ENCODE measurements around the gene LRGUK.

LRGUK gene

DNA sequence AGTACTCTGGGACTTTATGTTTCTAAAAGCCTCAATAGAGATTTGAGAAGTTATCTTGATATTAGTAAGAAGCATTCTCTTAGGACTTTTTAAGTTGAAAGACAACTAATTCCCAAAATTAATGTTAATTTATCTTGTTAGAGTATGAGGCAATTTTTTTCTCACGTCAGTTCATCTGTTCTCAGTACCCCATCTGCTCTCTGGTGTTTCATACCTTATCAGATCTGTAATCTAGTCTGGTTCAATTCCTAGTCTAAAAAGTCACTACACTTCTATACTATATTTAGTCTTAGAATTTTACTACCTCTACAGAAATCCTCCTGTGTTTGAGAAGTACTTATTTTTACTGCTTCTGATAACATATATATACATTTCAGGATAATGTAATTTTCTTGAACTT is 66.1 kb downstream of the LRGUK start:
- Histone ChIP-seq H3K27ac (ENCODE audit: low read depth, low read length) (no peak overlapping the region), H3K9me3 (ENCODE audit: control insufficient read depth in 5 of 5, low read length in 5 of 5) (no peaks in the 10 kb centered on the region), H3K27me3 (ENCODE audit: control insufficient read depth in 5 of 5, insufficient read depth in 4 of 5, low read length in 5 of 5) (no peaks in the 10 kb centered on the region), H3K9ac (ENCODE audit: low read length in 5 of 5) (no peak overlapping the region), H3K36me3 (ENCODE audit: control insufficient read depth in 5 of 5, insufficient read depth in 5 of 5, low read length in 5 of 5) (no peaks in the 10 kb centered on the region), H3K4me1 (ENCODE audit: control insufficient read depth in 5 of 5, insufficient read depth in 5 of 5, low read length in 5 of 5) (no peaks in the 10 kb centered on the region), H3K4me3 (ENCODE audit: low read depth in 1 of 5, low read length in 5 of 5) (no peak overlapping the region)

GRCh38 chr7:134195252-134195651 is 68.1 kb downstream of the LRGUK start:
- Histone ChIP-seq H3K4me1 (ENCODE audit: control insufficient read depth in 5 of 5, insufficient read depth in 5 of 5, low read length in 5 of 5) (no peaks in the 10 kb centered on the region), H3K4me3 (ENCODE audit: low read depth in 1 of 5, low read length in 5 of 5) (no peak overlapping the region), H3K9ac (ENCODE audit: low read length in 5 of 5) (no peak overlapping the region), H3K27ac (ENCODE audit: low read depth, low read length) (no peak overlapping the region), H3K36me3 (ENCODE audit: control insufficient read depth in 5 of 5, insufficient read depth in 5 of 5, low read length in 5 of 5) (no peaks in the 10 kb centered on the region), H3K27me3 (ENCODE audit: control insufficient read depth in 5 of 5, insufficient read depth in 4 of 5, low read length in 5 of 5) (no peaks in the 10 kb centered on the region), H3K9me3 (ENCODE audit: control insufficient read depth in 5 of 5, low read length in 5 of 5) (no peaks in the 10 kb centered on the region)

DNA sequence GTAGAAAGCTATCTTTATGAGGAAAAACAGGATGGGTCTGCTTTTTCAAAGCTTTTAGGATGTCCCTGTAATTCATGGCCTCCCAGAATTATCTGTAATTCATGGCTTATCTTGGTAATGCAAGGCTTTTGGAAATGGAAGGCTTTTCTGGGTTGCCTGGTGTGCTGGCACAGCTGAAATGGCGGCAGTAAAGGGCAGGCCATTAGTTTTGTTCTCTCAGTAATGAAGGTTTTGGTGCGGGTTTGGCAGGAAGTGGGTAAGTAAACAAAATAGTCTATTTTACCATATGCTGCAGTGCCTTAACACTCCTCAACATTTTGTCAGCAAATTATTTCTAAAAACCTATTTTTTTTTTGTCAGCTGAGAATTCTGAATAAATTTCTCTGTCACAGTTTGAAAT is 69.3 kb downstream of the LRGUK start:
- H3K36me3 ChIP-seq (ENCODE audit: control insufficient read depth in 5 of 5, insufficient read depth in 5 of 5, low read length in 5 of 5), result no peaks in the 10 kb centered on the region
- no peak overlapping the region for H3K9ac ChIP-seq (ENCODE audit: low read length in 5 of 5)
- H3K27ac ChIP-seq (ENCODE audit: low read depth, low read length), result no peak overlapping the region
- H3K27me3 ChIP-seq (ENCODE audit: control insufficient read depth in 5 of 5, insufficient read depth in 4 of 5, low read length in 5 of 5), result no peaks in the 10 kb centered on the region
- no peaks in the 10 kb centered on the region for H3K4me1 ChIP-seq (ENCODE audit: control insufficient read depth in 5 of 5, insufficient read depth in 5 of 5, low read length in 5 of 5)
- H3K4me3 ChIP-seq (ENCODE audit: low read depth in 1 of 5, low read length in 5 of 5), result no peak overlapping the region
- no peaks in the 10 kb centered on the region for H3K9me3 ChIP-seq (ENCODE audit: control insufficient read depth in 5 of 5, low read length in 5 of 5)

DNA sequence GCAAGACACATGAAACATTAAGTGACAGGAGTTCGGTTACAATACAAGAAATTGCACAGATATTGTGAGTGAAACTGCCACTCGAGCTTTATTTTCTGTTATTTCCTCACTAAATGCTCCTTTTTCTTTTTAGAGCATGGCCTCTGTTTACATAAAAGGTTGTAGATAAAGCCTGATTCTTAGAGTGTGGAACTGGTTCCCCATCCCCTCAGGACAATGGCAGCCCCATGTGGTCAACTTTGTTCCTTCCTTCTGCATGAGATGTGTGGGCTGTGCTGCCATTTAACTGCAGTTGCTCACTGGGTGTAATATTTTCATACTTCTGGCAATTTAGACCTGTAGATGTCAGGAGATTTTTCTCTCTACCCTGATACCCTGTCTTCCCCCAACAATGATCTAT is 70.2 kb downstream of the LRGUK start:
- Histone ChIP-seq H3K27me3 (ENCODE audit: control insufficient read depth in 5 of 5, insufficient read depth in 4 of 5, low read length in 5 of 5) (no peaks in the 10 kb centered on the region), H3K4me3 (ENCODE audit: low read depth in 1 of 5, low read length in 5 of 5) (no peak overlapping the region), H3K9ac (ENCODE audit: low read length in 5 of 5) (no peak overlapping the region)

GRCh38 chr7:134200970-134201369 is 73.8 kb downstream of the LRGUK start:
- H3K9ac ChIP-seq (ENCODE audit: low read length in 5 of 5), result no peak overlapping the region
- no peak overlapping the region for H3K4me3 ChIP-seq (ENCODE audit: low read depth in 1 of 5, low read length in 5 of 5)
- H3K27me3 ChIP-seq (ENCODE audit: control insufficient read depth in 5 of 5, insufficient read depth in 4 of 5, low read length in 5 of 5), result no peaks in the 10 kb centered on the region
- H3K9me3 ChIP-seq (ENCODE audit: control insufficient read depth in 5 of 5, low read length in 5 of 5), result no peaks in the 10 kb centered on the region
- no peaks in the 10 kb centered on the region for H3K36me3 ChIP-seq (ENCODE audit: control insufficient read depth in 5 of 5, insufficient read depth in 5 of 5, low read length in 5 of 5)
- no peaks in the 10 kb centered on the region for H3K4me1 ChIP-seq (ENCODE audit: control insufficient read depth in 5 of 5, insufficient read depth in 5 of 5, low read length in 5 of 5)
- no peak overlapping the region for H3K27ac ChIP-seq (ENCODE audit: low read depth, low read length)

More for the DNA sequence above, 70.2 kb downstream of the LRGUK start:
- Histone ChIP-seq H3K4me1 (ENCODE audit: control insufficient read depth in 5 of 5, insufficient read depth in 5 of 5, low read length in 5 of 5) (no peaks in the 10 kb centered on the region), H3K36me3 (ENCODE audit: control insufficient read depth in 5 of 5, insufficient read depth in 5 of 5, low read length in 5 of 5) (no peaks in the 10 kb centered on the region), H3K27ac (ENCODE audit: low read depth, low read length) (no peak overlapping the region), H3K9me3 (ENCODE audit: control insufficient read depth in 5 of 5, low read length in 5 of 5) (no peaks in the 10 kb centered on the region)

DNA sequence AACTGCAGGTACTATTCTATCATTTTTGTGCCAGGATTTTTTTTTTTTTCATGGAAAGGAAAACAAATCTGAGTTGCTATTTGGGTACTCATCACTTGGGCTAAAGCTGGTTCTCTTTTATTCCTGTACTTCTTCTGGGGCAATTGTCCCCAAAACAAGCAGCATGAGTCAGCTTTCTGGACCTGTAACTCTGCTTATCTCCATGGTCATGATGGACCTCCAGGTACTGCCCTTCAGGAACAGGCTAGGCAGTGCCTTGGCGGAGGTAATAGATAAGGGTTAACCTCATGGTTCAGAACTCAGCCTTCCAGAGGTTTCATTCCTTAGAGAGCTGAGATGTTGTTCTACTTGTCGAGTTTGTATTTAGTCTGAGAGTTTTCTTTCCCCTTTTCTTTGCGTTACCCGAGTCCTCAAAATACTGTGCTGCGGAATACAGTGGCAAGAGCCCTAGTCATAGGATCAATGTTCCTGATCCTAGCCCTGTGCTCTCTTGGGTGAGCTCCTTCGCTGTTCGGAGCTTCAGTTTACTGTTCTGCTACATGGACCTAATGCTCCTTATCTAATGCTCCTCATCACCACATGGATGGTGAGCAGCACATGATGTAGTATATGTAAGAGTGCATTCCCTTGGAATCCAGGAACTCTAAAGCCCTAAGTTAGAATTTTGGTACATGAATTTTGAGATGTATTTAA is 74.6 kb downstream of the LRGUK start:
- H3K27ac ChIP-seq (ENCODE audit: low read depth, low read length), result no peak overlapping the region
- no peaks in the 10 kb centered on the region for H3K9me3 ChIP-seq (ENCODE audit: control insufficient read depth in 5 of 5, low read length in 5 of 5)
- no peak overlapping the region for H3K4me3 ChIP-seq (ENCODE audit: low read depth in 1 of 5, low read length in 5 of 5)
- H3K4me1 ChIP-seq (ENCODE audit: control insufficient read depth in 5 of 5, insufficient read depth in 5 of 5, low read length in 5 of 5), result no peaks in the 10 kb centered on the region
- H3K27me3 ChIP-seq (ENCODE audit: control insufficient read depth in 5 of 5, insufficient read depth in 4 of 5, low read length in 5 of 5), result no peaks in the 10 kb centered on the region
- no peak overlapping the region for H3K9ac ChIP-seq (ENCODE audit: low read length in 5 of 5)
- no peaks in the 10 kb centered on the region for H3K36me3 ChIP-seq (ENCODE audit: control insufficient read depth in 5 of 5, insufficient read depth in 5 of 5, low read length in 5 of 5)

GRCh38 chr7:134203186-134203889 is 76.2 kb downstream of the LRGUK start:
- no peaks in the 10 kb centered on the region for H3K4me1 ChIP-seq (ENCODE audit: control insufficient read depth in 5 of 5, insufficient read depth in 5 of 5, low read length in 5 of 5)
- H3K9ac ChIP-seq (ENCODE audit: low read length in 5 of 5), result no peak overlapping the region
- H3K27me3 ChIP-seq (ENCODE audit: control insufficient read depth in 5 of 5, insufficient read depth in 4 of 5, low read length in 5 of 5), result no peaks in the 10 kb centered on the region
- H3K36me3 ChIP-seq (ENCODE audit: control insufficient read depth in 5 of 5, insufficient read depth in 5 of 5, low read length in 5 of 5), result no peaks in the 10 kb centered on the region
- no peak overlapping the region for H3K27ac ChIP-seq (ENCODE audit: low read depth, low read length)
- H3K9me3 ChIP-seq (ENCODE audit: control insufficient read depth in 5 of 5, low read length in 5 of 5), result no peaks in the 10 kb centered on the region
- no peak overlapping the region for H3K4me3 ChIP-seq (ENCODE audit: low read depth in 1 of 5, low read length in 5 of 5)

- H3K9me3 ChIP-seq (ENCODE audit: control insufficient read depth in 5 of 5, low read length in 5 of 5), result no peaks in the 10 kb centered on the region
- no peak overlapping the region for H3K27ac ChIP-seq (ENCODE audit: low read depth, low read length)
- H3K27me3 ChIP-seq (ENCODE audit: control insufficient read depth in 5 of 5, insufficient read depth in 4 of 5, low read length in 5 of 5), result no peaks in the 10 kb centered on the region
- H3K36me3 ChIP-seq (ENCODE audit: control insufficient read depth in 5 of 5, insufficient read depth in 5 of 5, low read length in 5 of 5), result no peaks in the 10 kb centered on the region
- no peak overlapping the region for H3K9ac ChIP-seq (ENCODE audit: low read length in 5 of 5)
- H3K4me3 ChIP-seq (ENCODE audit: low read depth in 1 of 5, low read length in 5 of 5), result no peak overlapping the region
- peaks cover 0 to 5% (median 0%) of the 10 kb centered on the region in 5 donors for H3K4me1 ChIP-seq (ENCODE audit: control insufficient read depth in 5 of 5, insufficient read depth in 5 of 5, low read length in 5 of 5)
Observed at GRCh38 chr7:134209322-134210015, 82.3 kb downstream of the LRGUK start.

- Histone ChIP-seq H3K4me3 (ENCODE audit: low read depth in 1 of 5, low read length in 5 of 5) (no peak overlapping the region), H3K27ac (ENCODE audit: low read depth, low read length) (no peak overlapping the region), H3K27me3 (ENCODE audit: control insufficient read depth in 5 of 5, insufficient read depth in 4 of 5, low read length in 5 of 5) (no peaks in the 10 kb centered on the region), H3K36me3 (ENCODE audit: control insufficient read depth in 5 of 5, insufficient read depth in 5 of 5, low read length in 5 of 5) (no peaks in the 10 kb centered on the region), H3K9me3 (ENCODE audit: control insufficient read depth in 5 of 5, low read length in 5 of 5) (no peaks in the 10 kb centered on the region), H3K4me1 (ENCODE audit: control insufficient read depth in 5 of 5, insufficient read depth in 5 of 5, low read length in 5 of 5) (peaks cover 0 to 5% (median 0%) of the 10 kb centered on the region in 5 donors), H3K9ac (ENCODE audit: low read length in 5 of 5) (no peak overlapping the region)
Observed at GRCh38 chr7:134210227-134210626, 83.1 kb downstream of the LRGUK start.

DNA sequence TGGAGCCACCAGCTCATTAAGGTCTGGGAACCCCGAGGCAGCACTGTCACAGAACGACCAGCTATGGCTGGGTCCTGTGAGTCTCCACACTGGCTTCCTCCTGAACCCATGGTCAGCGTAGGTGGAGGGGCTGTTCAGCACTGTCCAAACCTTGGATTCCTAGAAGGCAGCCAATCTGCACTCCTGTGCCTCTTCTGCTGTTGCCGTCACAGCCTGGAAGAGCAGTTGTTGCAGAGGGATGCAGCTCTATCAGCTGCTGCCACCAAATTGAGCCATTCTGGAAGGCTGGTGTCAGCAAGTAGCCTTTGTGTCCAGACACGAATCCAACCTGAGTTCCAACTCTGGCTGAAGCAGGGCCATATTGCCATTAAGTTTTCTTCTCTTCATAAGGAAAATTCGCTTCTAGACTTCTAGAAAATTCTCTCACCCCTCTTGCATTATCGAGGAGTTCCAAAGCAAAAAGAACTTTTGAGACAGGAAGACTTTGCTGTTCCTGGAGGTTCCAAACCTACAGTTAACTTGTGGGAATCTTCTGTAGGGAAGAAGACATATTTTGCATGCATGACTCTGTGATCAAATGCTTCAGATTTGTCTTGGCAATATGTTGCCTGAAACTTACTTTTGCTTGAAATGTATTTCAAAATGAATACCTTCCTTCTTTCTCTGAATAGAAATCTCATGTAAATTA is 84.0 kb downstream of the LRGUK start:
- peaks cover 0 to 5% (median 0%) of the 10 kb centered on the region in 5 donors for H3K4me1 ChIP-seq (ENCODE audit: control insufficient read depth in 5 of 5, insufficient read depth in 5 of 5, low read length in 5 of 5)
- no peaks in the 10 kb centered on the region for H3K27me3 ChIP-seq (ENCODE audit: control insufficient read depth in 5 of 5, insufficient read depth in 4 of 5, low read length in 5 of 5)
- H3K27ac ChIP-seq (ENCODE audit: low read depth, low read length), result no peak overlapping the region
- H3K9ac ChIP-seq (ENCODE audit: low read length in 5 of 5), result no peak overlapping the region
- no peaks in the 10 kb centered on the region for H3K9me3 ChIP-seq (ENCODE audit: control insufficient read depth in 5 of 5, low read length in 5 of 5)
- no peak overlapping the region for H3K4me3 ChIP-seq (ENCODE audit: low read depth in 1 of 5, low read length in 5 of 5)
- H3K36me3 ChIP-seq (ENCODE audit: control insufficient read depth in 5 of 5, insufficient read depth in 5 of 5, low read length in 5 of 5), result no peaks in the 10 kb centered on the region
